ENCODE data around the gene ANO9.
"Not testable (repeated sequence)": the region's sequence is repeated elsewhere in the genome, so short reads cannot be mapped to it uniquely, and the experiment has no call there.

The ANO9 gene

DNA sequence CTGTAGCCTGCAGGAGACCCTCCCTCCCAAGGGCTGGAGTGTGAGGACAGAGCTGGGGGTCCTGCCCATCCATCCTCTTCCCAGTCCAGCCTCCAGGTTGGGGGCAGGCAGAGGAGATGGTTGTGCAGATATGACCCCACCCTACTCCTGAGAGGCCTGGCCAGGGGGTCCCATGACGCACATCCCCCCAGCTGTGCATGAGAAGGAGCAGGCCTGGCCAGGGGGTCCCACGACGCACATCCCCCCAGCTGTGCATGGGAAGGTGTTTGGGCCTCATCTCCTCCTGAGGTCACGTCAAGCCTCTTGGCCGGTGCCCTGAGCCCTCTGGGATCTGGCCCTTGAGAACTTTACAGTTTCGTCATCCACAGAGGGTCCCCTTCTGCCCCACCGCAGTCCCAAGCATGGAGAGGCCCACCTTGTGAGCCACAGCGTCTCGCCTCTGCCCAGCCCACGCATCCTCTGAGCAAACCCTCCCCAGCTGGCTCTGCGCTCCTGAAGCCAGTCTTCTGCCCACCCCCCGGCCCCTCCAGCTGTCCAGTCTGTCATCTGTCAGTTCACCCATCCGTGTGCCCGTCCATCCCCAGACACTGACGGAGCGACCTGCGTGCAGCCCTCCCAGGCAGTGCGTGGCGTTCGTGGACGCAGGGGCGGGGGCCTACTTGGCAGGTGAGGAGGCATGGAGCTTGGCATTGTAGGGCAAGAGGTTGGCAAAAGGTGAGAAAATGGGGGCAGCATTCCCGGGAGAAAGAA lies 2.3 kb downstream of the ANO9 start:
- H3K9me3 ChIP-seq (replicated peaks; ENCODE audit: low read length), result no peaks in the 10 kb centered on the region
- peaks cover 24% of the 10 kb centered on the region for H3K27me3 ChIP-seq (ENCODE audit: control insufficient read depth, insufficient read depth, low read length)
- H3K36me3 ChIP-seq (ENCODE audit: insufficient read depth, low read length), result no peaks in the 10 kb centered on the region
- H3K9ac ChIP-seq (ENCODE audit: low read depth, low read length), result no peak overlapping the region
- no peak overlapping the region for H3K4me2 ChIP-seq (ENCODE audit: low read length)
- H3K4me1 ChIP-seq (ENCODE audit: control insufficient read depth, insufficient read depth, low read length), result peaks cover 6% of the 10 kb centered on the region
- no peak overlapping the region for H3K4me3 ChIP-seq (ENCODE audit: low read length)

DNA sequence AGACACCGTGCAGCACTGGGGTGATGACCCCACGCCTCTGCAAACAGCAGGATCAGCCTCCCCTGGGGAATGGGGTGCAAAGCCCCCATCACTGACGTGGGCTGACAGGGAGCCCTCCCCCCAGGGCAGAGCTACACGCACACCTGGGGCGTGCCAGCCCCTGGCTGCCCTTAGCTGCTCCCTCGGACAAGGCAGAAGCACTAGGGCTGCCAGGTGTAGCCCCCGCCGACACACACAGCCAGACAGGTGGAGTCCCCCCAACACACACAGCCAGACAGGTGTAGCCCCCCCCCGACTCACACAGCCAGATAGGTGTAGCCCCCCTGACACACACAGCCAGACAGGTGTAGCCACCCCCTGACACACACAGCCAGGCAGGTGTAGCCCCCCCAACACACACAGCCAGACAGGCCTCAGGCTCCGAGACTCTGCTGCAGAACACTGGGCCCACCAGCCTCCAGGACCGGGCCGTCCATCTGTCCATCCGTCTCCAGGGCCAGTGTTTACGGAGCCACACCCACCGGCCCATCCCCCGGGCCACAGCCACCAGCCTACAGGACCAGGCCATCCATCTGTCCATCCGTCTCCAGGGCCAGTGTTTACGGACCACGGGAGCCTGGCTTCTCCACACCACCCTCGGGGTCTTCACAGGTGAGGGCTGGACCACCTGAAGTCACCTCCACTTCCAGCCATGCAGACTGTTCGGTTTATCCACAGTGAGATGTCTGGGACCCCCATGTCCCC lies 3.5 kb downstream of the ANO9 start:
- Histone ChIP-seq H3K4me1 (ENCODE audit: control insufficient read depth, insufficient read depth, low read length) (no peaks in the 10 kb centered on the region), H3K9me3 (replicated peaks; ENCODE audit: low read length) (no peaks in the 10 kb centered on the region), H3K4me3 (ENCODE audit: low read length) (no peak overlapping the region), H3K4me2 (ENCODE audit: low read length) (no peak overlapping the region), H3K9ac (ENCODE audit: low read depth, low read length) (no peak overlapping the region), H3K36me3 (ENCODE audit: insufficient read depth, low read length) (no peaks in the 10 kb centered on the region), H3K27me3 (ENCODE audit: control insufficient read depth, insufficient read depth, low read length) (peaks cover 18% of the 10 kb centered on the region)

DNA sequence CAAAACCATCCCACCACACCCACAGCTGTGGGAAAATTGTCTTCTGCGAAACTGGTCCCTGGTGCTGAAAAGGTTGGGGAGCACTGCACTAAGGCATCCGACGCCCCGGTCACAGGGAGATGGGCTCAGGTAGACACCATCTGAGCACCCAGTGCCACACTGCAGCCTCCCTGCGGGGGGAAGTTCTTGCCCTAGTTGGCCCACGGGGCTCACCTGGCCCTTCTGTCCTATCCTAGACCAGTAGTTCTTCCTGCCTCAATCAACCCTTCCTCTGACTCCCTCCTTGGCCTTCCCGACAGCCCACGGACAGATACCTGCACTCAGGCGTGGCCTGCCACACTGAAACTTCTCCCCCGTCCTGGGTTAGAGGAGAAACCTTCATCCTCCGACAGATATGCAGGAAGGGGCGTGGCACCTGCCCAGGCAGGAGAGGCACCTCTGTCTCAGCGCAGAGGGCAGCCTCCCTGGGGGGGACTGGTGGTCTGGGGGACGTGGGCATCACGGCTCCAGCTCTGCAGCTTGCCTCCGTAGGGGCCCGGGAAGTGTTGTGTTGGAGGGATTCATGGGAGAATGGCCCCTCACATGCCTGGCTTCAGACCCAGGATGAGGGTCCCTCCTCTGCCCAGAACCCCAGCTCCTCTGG lies 4.5 kb downstream of the ANO9 start:
- Histone ChIP-seq H3K4me3 (ENCODE audit: low read length) (no peak overlapping the region), H3K27me3 (ENCODE audit: control insufficient read depth, insufficient read depth, low read length) (peaks cover 21% of the 10 kb centered on the region), H3K36me3 (ENCODE audit: insufficient read depth, low read length) (no peaks in the 10 kb centered on the region), H3K4me2 (ENCODE audit: low read length) (no peak overlapping the region), H3K9me3 (replicated peaks; ENCODE audit: low read length) (no peaks in the 10 kb centered on the region), H3K9ac (ENCODE audit: low read depth, low read length) (no peak overlapping the region), H3K4me1 (ENCODE audit: control insufficient read depth, insufficient read depth, low read length) (no peaks in the 10 kb centered on the region)

DNA sequence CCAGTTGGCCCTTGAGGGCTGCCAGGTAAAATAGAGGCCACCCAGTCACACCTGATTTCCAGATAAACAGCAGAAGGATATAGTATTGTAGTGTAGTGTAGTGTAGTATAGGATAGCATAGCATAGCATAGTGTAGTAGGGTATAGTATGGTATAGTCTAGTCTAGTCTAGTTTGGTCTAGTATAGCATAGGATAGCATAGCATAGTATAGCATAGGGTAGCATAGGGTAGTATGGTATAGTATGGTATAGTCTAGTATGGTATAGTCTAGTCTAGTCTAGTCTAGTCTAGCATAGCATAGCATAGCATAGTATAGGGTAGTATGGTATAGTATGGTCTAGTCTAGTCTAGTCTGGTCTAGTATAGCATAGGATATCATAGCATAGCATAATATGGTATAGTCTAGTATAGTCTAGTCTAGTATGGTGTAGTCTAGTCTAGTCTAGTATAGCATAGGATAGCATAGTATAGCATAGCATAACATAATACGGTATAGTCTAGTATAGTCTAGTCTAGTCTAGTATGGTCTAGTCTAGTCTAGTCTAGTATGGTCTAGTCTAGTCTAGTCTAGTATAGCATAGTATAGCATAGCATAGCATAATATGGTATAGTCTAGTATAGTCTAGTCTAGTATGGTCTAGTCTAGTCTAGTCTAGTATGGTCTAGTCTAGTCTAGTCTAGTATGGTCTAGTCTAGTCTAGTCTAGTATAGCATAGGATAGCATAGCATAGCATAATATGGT lies 6.6 kb downstream of the ANO9 start:
- not testable (repeated sequence) for H3K36me3 ChIP-seq (ENCODE audit: insufficient read depth, low read length); H3K9me3 ChIP-seq (replicated peaks; ENCODE audit: low read length); H3K4me3 ChIP-seq (ENCODE audit: low read length); H3K9ac ChIP-seq (ENCODE audit: low read depth, low read length); H3K27me3 ChIP-seq (ENCODE audit: control insufficient read depth, insufficient read depth, low read length); H3K4me1 ChIP-seq (ENCODE audit: control insufficient read depth, insufficient read depth, low read length); H3K4me2 ChIP-seq (ENCODE audit: low read length)

DNA sequence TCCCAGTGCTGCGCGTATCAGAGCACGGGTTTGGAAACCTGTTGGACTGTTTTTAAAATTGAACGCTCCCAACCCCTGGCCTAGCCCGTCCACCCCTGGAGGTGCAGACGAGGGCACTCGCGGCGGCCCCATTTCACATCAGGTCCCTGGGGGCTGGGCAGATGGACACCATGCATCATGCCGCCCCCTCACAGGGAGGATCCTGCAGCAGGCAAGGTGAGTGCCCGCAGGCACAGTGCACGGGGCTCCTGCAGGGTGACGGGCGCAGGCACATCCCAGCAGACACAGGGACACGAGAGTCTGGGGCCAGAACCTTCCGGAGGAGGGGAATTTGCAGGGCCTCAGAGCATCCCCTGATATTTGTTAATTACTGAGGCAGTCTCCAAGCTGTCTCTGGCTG lies 7.3 kb downstream of the ANO9 start:
- Histone ChIP-seq H3K9ac (ENCODE audit: low read depth, low read length) (no peak overlapping the region), H3K4me3 (ENCODE audit: low read length) (no peak overlapping the region), H3K9me3 (replicated peaks; ENCODE audit: low read length) (no peaks in the 10 kb centered on the region), H3K27me3 (ENCODE audit: control insufficient read depth, insufficient read depth, low read length) (peaks cover 3% of the 10 kb centered on the region), H3K36me3 (ENCODE audit: insufficient read depth, low read length) (no peaks in the 10 kb centered on the region), H3K4me2 (ENCODE audit: low read length) (no peak overlapping the region), H3K4me1 (ENCODE audit: control insufficient read depth, insufficient read depth, low read length) (no peaks in the 10 kb centered on the region)

DNA sequence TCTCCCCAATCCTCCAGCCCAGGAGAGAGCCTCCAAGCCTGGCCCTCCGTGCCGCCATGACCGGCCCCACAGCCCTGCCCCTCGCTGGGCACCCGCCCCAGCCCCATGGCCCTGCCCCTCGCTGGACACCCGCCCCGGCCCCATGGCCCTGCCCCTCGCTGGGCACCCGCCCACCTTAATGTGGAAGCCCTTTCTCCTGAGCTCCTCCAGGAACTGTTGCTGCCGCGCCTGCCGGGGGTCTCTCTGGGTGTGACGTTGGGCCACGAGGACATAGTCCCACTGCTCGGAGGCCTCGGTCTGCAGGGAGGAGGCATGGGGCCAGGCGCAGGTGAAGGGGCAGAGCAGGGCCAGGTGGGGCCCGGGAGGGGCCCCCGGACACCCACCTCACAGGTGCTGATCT lies 8.2 kb downstream of the ANO9 start:
- Histone ChIP-seq H3K4me2 (ENCODE audit: low read length) (no peak overlapping the region), H3K9me3 (replicated peaks; ENCODE audit: low read length) (no peaks in the 10 kb centered on the region), H3K4me3 (ENCODE audit: low read length) (no peak overlapping the region), H3K27me3 (ENCODE audit: control insufficient read depth, insufficient read depth, low read length) (peaks cover 3% of the 10 kb centered on the region), H3K4me1 (ENCODE audit: control insufficient read depth, insufficient read depth, low read length) (no peaks in the 10 kb centered on the region), H3K9ac (ENCODE audit: low read depth, low read length) (no peak overlapping the region), H3K36me3 (ENCODE audit: insufficient read depth, low read length) (no peaks in the 10 kb centered on the region)

DNA sequence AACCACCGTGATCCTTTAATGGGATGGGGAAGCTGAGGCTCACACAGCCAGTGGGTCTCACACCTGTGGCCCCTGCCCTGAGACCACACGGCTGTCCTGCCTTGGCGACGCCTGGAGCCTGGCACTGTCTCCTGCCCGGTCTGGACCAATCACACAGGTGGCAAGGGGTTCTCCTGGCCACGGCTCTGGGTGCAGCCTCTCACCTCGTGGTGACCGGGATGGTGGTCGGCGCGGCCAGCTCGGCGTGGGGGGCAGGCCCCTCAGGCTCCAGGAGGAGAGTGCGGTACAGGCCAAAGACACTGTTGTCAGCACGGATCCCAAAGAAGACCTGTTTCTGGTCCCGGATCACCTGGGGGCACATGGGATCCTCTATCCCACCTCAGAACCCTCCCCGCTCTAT lies 8.7 kb downstream of the ANO9 start:
- H3K4me3 ChIP-seq (ENCODE audit: low read length), result no peak overlapping the region
- no peaks in the 10 kb centered on the region for H3K36me3 ChIP-seq (ENCODE audit: insufficient read depth, low read length)
- no peaks in the 10 kb centered on the region for H3K9me3 ChIP-seq (replicated peaks; ENCODE audit: low read length)
- peaks cover 3% of the 10 kb centered on the region for H3K27me3 ChIP-seq (ENCODE audit: control insufficient read depth, insufficient read depth, low read length)
- H3K4me2 ChIP-seq (ENCODE audit: low read length), result no peak overlapping the region
- H3K4me1 ChIP-seq (ENCODE audit: control insufficient read depth, insufficient read depth, low read length), result no peaks in the 10 kb centered on the region
- no peak overlapping the region for H3K9ac ChIP-seq (ENCODE audit: low read depth, low read length)

DNA sequence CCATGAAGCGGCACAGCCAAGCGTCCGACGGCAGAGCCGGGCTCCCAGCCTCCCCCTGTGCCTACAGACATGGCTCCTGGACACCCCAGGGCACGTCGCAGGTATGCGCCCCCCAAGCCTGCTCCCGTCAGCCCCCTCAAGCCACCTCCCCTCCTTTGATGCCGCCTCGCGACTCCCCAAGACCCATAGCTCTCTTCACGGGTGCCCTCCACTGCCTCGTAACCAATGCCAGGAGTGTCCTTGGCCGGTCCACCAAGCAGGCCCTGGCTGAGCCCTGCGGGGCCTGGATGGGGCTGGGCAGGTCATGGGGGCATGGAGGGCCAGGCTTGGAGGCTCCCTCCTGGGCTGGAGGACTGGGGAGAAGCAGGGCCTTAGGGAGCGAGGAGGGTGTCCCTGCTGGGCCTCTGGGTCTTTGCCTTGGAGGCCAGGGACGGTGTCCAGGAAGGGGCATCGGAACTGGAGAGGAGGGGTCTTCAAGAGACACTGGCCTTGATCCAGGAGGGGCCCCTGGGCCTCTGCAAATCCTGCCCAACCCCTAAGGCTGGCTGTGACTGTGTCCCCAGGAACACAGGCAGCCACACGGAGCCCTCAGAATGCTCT lies 9.2 kb downstream of the ANO9 start:
- Histone ChIP-seq H3K9ac (ENCODE audit: low read depth, low read length) (no peak overlapping the region), H3K36me3 (ENCODE audit: insufficient read depth, low read length) (no peaks in the 10 kb centered on the region), H3K27me3 (ENCODE audit: control insufficient read depth, insufficient read depth, low read length) (peaks cover 3% of the 10 kb centered on the region), H3K4me3 (ENCODE audit: low read length) (no peak overlapping the region), H3K9me3 (replicated peaks; ENCODE audit: low read length) (no peaks in the 10 kb centered on the region), H3K4me2 (ENCODE audit: low read length) (no peak overlapping the region), H3K4me1 (ENCODE audit: control insufficient read depth, insufficient read depth, low read length) (no peaks in the 10 kb centered on the region)

DNA sequence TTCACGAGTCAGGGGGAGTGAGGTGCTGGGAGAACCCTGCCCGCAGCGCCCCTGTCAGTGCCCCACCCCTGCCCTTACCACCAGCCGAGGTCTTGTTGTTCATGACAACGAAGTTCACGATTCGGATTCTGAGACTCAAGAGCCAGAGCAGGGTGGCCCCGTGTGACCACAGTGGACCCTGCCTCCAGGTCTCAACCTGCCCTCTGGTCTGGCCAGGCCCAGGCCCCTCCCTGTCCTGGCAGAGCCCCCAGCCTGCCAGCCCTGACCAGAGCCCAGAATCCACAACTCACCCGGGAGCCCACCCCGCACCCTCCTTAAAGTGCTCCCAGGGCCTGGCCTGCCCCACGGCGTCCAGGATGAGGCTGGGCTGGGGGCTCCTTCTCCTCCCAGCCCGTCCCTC lies 9.9 kb downstream of the ANO9 start:
- H3K36me3 ChIP-seq (ENCODE audit: insufficient read depth, low read length), result no peaks in the 10 kb centered on the region
- H3K4me2 ChIP-seq (ENCODE audit: low read length), result no peak overlapping the region
- H3K27me3 ChIP-seq (ENCODE audit: control insufficient read depth, insufficient read depth, low read length), result peaks cover 3% of the 10 kb centered on the region
- H3K4me1 ChIP-seq (ENCODE audit: control insufficient read depth, insufficient read depth, low read length), result no peaks in the 10 kb centered on the region
- H3K9me3 ChIP-seq (replicated peaks; ENCODE audit: low read length), result no peaks in the 10 kb centered on the region
- no peak overlapping the region for H3K9ac ChIP-seq (ENCODE audit: low read depth, low read length)
- H3K4me3 ChIP-seq (ENCODE audit: low read length), result no peak overlapping the region

DNA sequence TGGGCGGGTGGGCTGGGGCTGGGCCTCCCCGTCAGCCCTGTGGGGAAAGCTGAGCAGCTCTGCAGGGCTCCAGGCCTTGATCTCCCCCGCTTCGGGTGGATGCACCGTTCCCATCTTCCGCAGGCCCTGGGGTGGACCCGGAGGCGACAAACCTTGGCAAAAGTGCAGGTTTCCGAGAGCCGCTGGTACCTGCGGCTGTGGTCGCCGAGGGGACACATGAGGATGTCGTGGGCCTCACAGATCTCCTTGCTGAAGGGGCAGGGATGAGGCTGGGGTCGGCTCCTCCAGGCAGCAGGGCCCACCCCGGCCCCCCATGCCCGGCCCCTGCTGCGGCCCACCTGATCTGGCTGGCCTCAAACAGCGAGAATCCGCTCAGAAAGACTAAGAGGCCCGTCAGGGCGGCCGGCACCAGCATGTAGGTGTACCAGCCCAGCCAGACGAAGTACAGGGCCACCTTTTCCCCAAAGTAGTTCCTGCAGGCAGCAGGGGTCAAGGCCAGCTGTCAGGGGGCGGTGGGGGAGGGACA lies 11.8 kb downstream of the ANO9 start:
- Histone ChIP-seq H3K27me3 (ENCODE audit: control insufficient read depth, insufficient read depth, low read length) (peaks cover 10% of the 10 kb centered on the region), H3K4me2 (ENCODE audit: low read length) (no peak overlapping the region), H3K9ac (ENCODE audit: low read depth, low read length) (no peak overlapping the region), H3K9me3 (replicated peaks; ENCODE audit: low read length) (no peaks in the 10 kb centered on the region), H3K4me1 (ENCODE audit: control insufficient read depth, insufficient read depth, low read length) (no peaks in the 10 kb centered on the region), H3K36me3 (ENCODE audit: insufficient read depth, low read length) (no peaks in the 10 kb centered on the region), H3K4me3 (ENCODE audit: low read length) (no peak overlapping the region)

DNA sequence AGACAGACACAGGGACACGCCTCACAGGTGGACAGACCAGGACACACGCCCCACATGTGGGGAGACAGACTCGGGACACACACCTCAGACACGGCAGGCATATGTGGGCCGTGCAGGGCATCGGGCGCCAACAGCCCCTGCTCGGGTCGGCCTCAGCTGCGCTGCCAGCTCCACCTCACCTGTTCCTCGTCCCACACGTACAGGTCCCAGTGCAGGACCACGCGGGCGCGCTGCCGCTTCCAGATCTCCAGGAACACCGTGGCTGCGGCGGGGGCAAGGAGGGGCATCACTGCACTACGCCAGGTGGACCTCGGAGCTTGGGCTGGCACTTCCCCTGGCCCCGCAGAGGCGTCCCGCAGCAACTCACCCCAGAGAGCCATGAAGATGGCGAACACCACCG lies 12.4 kb downstream of the ANO9 start:
- Histone ChIP-seq H3K9me3 (replicated peaks; ENCODE audit: low read length) (no peaks in the 10 kb centered on the region), H3K36me3 (ENCODE audit: insufficient read depth, low read length) (no peaks in the 10 kb centered on the region), H3K4me2 (ENCODE audit: low read length) (no peak overlapping the region), H3K4me1 (ENCODE audit: control insufficient read depth, insufficient read depth, low read length) (no peaks in the 10 kb centered on the region), H3K27me3 (ENCODE audit: control insufficient read depth, insufficient read depth, low read length) (peaks cover 14% of the 10 kb centered on the region), H3K9ac (ENCODE audit: low read depth, low read length) (no peak overlapping the region), H3K4me3 (ENCODE audit: low read length) (no peak overlapping the region)

Data from skeletal muscle satellite cell (primary cell).